Activated CD4-positive, alpha-beta T cell treated with anti-CD3 and anti-CD28 coated beads, Interleukin-2, amount 10 ng/mL, durations not matched to agents 24 days and 14 days (primary cell): Measurements from ENCODE around the gene USP2. TPM values are rescaled to one million over a fixed set of nuclear protein-coding genes. Genes with fewer than 3 reads are reported as not detected.

Experiments
- DNase-seq: peaks from one replicate; pipeline ENCODE4 v3.0.0; 2022
- H3K27ac Mint-ChIP-seq: one replicate; pipeline ENCODE4 v1.8.0; 2022; ENCODE audit warnings: mild to moderate bottlenecking, mixed read lengths
- H3K27me3 Mint-ChIP-seq: one replicate; pipeline ENCODE4 v1.8.0; 2022; ENCODE audit warnings: mixed read lengths
- H3K36me3 Mint-ChIP-seq: one replicate; pipeline ENCODE4 v1.8.0; 2022; ENCODE audit warnings: low read depth, mild to moderate bottlenecking, mixed read lengths
- H3K4me1 Mint-ChIP-seq: one replicate; pipeline ENCODE4 v1.8.0; 2021; ENCODE audit warnings: mixed read lengths
- H3K4me3 Mint-ChIP-seq: one replicate; pipeline ENCODE4 v1.8.0; 2022; ENCODE audit warnings: mild to moderate bottlenecking, moderate library complexity, mixed read lengths
- H3K9me3 Mint-ChIP-seq: one replicate; pipeline ENCODE4 v1.8.0; 2021; ENCODE audit warnings: mixed read lengths
- intact Hi-C: fragments of 100-400 bp; cut with micrococcal nuclease; formaldehyde crosslinking; loops from one replicate; pipeline ENCODE4 v1.15.1; 2023
- total RNA-seq: library from RNA; stranded (reverse); gene quantifications from 2 replicates; pipeline ENCODE4 v1.2.3, GENCODE V29; 2022

The USP2 gene
- total RNA-seq, 1 donor from 2014 or later = 0.35 TPM

DNA sequence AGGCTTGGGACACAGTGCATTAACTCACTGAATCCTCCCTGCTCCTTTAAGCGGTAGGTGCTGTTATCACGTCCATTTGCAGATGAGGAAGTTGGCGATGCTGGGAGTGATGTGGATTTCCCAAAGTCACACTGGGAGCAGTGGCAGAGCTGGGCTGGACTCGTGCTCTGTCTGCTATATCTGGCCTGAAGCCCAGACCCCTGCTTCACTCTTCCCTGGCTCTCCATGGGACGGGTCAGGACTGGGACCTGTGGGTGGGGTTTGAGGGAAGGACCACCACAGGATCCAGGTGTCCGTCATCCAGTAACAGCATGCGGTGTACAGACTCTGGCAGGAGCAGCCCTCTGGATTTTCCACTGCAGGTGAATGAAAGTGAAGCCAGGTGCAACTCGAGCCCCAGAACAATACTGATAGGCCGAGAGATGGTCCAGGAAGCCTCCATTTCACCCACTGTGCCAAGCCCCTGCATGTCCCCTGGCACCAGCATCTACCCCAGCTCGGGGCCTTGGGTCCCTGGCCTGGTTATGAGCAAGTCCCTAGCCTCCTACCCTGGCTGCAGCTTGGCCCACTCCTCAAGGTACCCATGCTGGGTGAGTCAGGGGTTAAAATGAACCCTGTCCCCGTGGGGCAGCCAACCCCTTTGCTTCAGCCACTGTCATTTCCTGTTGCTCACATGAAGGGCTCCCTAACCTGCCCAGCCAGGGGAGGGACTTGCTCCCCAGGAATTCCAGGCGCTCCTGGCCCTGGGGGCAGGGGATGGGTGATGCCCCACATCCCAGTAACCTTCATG is 4.2 kb downstream of the USP2 start:
- H3K36me3 Mint-ChIP-seq = no peaks in the 10 kb centered on the region
- intact Hi-C loops = no loop called here
- no peaks in the 10 kb centered on the region for H3K9me3 Mint-ChIP-seq
- H3K27me3 Mint-ChIP-seq = peaks cover 6% of the 10 kb centered on the region
- no peak overlapping the region for H3K4me3 Mint-ChIP-seq
- H3K27ac Mint-ChIP-seq = no peak overlapping the region
- H3K4me1 Mint-ChIP-seq = peaks cover 10% of the 10 kb centered on the region
- DNase-seq = no peak

DNA sequence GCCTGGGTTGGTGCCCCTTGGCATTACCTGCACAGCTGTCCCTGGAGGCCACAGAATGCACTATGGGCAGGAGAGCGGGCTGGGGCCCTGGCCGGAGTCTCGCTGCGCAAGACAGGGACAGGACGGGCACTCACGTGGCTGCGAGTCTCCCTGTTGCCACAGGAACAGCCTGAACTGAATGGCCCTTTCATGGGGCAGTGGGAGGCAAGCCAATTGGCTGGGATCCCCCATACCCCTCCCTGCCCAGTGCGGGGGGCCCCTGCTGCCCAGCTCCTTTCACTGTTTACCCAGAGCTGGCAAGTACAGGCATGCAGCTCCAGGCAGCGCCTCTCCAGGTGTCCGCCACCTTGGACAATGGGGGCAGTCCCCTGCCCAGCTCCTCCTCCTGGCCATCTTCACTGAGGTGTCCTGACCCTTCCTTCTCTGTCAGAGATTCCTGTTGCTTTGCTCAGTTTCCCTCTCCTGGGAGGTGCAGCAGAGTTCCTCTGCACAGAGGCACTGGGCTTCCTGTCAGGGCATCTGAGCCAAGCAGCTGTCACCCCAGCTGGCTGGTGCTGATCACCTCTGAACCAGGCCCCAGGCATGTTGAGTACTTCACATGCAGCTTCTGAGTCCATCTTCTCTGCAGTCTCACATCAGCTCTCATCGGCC is 5.2 kb downstream of the USP2 start:
- Mint-ChIP-seq H3K27me3 (peaks cover 6% of the 10 kb centered on the region), H3K9me3 (no peaks in the 10 kb centered on the region), H3K4me3 (no peak overlapping the region), H3K27ac (peak overlapping the region; percentile 36), H3K4me1 (peaks cover 5% of the 10 kb centered on the region), H3K36me3 (no peaks in the 10 kb centered on the region)
- intact Hi-C loops = no loop called here
- no peak for DNase-seq

DNA sequence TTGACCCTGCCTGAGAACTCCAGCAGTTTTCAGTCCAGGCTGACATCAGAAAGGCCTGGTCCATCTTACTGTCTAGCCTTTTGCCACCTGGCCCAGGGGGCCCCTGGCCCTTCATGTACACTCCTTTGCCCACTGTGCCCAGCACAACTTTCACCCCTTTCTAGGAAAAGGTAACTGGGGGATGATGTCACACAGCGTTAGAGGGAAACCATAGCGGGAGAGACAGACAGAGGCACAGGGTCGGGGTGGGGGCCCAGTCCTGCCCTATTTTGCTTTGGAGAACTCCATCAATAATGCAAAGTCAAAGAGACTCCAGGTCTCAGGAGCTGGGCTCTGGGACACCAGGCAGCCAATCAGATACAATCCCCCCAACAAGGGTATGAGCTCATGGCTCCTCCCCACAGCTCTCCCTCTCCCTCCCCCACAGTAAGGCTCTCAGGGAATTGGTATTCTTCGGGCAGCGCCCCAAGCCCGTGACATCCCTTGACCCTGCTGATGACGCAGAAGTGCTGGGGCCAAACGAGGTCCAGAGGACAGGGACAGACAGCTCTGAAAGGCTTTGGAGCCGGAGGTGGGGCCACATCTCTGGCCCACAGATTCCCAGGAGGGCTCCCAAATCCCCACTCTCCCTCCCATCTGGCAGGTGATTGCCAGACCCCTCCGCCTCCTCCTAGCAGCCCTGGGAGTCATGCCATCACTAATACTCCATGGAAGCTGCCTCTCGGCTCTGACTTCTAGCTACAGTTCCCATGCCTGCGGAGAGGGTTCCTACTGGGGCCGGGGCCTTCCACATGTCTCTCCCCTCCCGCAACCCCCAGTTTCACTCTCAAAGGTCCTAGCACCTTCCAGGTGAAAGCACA is 5.9 kb downstream of the USP2 start:
- Mint-ChIP-seq H3K27ac (no peak overlapping the region), H3K9me3 (no peaks in the 10 kb centered on the region), H3K4me3 (no peak overlapping the region), H3K27me3 (peaks cover 6% of the 10 kb centered on the region), H3K4me1 (no peaks in the 10 kb centered on the region), H3K36me3 (no peaks in the 10 kb centered on the region)
- no peak for DNase-seq
- intact Hi-C loops = no loop called here

DNA sequence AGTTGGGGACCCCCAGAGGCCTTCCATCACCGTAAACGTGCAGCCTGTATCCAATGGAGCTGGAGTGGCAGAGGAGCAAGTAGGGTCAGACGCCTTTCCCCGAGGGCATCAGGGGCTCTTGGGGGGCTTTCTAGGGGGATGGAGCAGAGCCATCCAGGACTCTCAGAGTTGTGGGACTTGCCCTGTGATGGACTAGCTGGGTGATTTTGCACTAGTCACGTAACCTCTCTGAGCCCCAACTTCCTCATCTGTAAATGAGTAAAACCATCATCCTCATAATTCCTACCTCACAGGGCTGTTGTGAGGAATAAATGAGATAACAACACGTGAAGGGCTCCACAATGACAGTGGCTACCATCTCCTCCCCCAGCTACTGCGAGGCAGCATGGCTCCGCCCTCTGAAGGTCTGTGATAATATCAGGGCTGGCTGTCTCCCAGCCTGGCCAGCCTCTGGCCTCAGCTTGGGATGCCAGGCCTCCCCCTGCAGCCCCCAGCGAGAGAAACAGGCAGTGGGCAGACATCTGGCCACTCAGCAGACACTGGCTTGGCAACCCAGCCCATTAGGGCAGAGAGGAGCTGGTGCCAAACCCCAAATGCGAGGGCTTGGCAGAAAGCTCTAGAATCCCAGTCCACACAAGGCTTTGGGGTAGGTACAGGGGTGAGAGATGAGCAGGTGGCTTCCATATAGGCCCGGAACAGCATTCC is 6.7 kb downstream of the USP2 start:
- H3K4me1 Mint-ChIP-seq = no peaks in the 10 kb centered on the region
- no peaks in the 10 kb centered on the region for H3K36me3 Mint-ChIP-seq
- no peak for DNase-seq
- peaks cover 7% of the 10 kb centered on the region for H3K27me3 Mint-ChIP-seq
- intact Hi-C loops = loop anchor here (1.0 kb wide), 1 partner anchor 18 kb away; no protein-coding TSS in a partner anchor
- H3K27ac Mint-ChIP-seq = no peak overlapping the region
- no peak overlapping the region for H3K4me3 Mint-ChIP-seq
- H3K9me3 Mint-ChIP-seq = no peaks in the 10 kb centered on the region

DNA sequence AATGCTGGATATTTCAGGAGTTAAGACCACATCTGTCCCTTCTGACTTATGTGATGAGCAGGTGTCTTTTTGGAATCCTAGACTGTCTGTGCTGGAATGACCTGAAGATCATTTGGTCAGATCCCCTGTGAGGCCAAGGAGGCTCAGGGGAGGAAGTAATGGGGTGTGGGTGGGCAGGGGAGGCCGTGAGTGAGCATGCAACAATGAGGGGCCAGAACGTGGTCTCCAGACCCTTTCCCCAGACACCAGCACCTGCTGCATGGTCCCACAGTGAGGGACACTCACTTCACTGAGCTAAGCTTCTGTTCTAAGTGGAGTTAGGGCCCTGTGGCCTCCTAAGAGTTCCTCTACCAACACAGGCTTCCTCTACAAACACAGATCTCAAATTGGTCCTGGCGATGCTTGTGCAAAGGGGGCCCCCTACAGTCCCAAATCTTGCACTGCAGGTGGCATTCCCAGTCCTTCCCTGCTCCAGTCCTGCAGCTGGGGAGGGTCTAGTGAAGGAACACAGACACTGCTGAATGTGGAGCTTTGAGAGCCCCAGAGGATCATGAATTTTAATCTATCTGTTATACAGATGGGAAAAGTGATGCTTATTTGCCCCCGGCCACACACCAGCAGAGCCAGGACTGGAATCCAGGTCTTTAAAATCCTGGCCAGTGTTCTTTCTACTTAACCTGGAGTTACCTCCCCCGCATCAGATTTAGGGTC is 7.4 kb downstream of the USP2 start:
- H3K9me3 Mint-ChIP-seq = no peaks in the 10 kb centered on the region
- intact Hi-C loops = loop anchor here (1.0 kb wide), 1 partner anchor 18 kb away; no protein-coding TSS in a partner anchor

DNA sequence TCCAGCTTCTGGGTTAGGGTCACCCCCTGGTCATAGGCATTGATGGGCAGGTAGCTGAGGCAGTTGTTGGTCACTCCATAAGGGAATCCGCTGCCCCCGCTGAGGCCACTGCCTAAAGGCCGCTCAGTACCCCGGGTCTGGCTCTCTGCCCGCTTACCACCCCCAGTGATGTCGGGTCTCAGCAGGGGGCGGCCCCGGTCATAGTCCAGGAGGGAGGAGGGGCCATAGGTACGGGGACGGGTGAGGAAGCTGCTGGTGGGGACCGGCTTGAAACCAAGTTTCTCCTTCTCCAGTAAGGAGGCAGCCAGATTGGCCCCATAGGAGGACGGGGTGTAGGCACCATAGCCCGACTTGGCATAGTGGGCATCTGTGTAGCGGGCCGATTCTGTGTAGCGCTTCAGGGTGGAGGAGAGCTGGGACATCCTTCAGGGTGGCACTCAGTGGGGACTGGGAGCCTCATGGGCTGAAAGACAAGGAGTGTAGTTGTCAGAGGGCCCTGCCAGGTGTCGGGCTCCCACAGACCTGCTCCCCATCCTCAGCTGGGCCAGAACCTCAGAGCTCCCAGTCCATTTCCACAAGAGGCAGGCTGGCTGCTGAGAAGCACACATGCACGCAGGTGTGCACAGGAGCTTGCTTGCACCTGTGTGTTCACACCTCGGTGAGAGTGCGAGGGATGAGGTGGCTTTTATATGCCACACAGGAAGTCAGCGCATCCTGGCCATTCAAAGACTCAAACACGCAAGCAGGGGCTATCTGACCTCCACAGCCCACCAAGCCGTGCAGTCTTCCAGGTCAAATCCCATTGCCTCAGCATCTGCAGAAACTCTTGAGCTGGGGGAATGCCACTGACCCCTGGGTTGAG is 8.2 kb downstream of the USP2 start:
- Mint-ChIP-seq H3K4me1 (no peaks in the 10 kb centered on the region), H3K27me3 (peaks cover 7% of the 10 kb centered on the region), H3K36me3 (no peaks in the 10 kb centered on the region), H3K27ac (no peak overlapping the region), H3K9me3 (no peaks in the 10 kb centered on the region), H3K4me3 (no peak overlapping the region)
- no peak for DNase-seq
- intact Hi-C loops = no loop called here

More for the DNA sequence above, 7.4 kb downstream of the USP2 start:
- Mint-ChIP-seq H3K27ac (no peak overlapping the region), H3K36me3 (no peaks in the 10 kb centered on the region), H3K4me1 (no peaks in the 10 kb centered on the region), H3K27me3 (peaks cover 8% of the 10 kb centered on the region), H3K4me3 (no peak overlapping the region)
- peak; percentile 83 for DNase-seq

DNA sequence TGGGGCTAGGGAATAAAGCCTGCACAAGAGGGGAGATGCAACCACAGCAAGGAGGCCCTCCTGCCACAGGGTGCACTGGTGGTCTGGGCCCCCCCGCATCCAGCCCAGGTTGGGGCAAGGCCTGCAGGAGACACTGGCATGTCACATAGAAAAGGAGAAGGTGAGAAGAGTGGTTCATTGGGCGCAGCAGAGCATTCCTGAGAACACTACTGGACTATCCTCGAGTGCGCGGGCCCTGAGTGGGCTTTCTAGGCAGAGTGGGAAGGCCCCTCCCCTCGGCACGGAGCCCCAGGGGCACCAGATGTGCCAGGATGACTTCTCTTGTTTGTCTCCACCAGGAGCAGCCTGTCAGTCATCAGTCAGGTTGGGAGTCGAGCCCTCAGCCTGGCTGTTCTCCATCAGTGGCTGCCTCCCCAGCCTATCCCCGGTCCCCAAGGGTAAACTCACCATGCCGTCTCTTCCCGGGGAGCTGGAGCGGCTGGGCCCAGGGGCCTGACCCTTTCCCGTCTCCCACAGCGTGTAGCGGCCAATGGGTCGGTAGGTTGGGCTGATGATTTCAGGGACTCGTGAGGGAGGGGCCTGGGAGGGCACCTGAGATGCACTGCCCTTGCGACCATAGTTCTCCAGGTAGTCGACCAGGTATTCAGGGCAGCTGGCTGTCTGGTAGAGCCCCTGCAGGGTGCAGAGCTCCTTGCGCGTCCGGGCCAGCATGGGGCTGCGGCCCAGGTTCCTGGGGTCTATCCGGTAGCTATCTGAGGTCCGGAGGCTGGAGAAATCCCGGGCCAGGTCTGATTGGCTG is 9.0 kb downstream of the USP2 start:
- Mint-ChIP-seq H3K4me1 (no peaks in the 10 kb centered on the region), H3K36me3 (no peaks in the 10 kb centered on the region), H3K27ac (no peak overlapping the region), H3K4me3 (no peak overlapping the region), H3K9me3 (no peaks in the 10 kb centered on the region), H3K27me3 (peaks cover 7% of the 10 kb centered on the region)
- DNase-seq = no peak
- intact Hi-C loops = no loop called here

DNA sequence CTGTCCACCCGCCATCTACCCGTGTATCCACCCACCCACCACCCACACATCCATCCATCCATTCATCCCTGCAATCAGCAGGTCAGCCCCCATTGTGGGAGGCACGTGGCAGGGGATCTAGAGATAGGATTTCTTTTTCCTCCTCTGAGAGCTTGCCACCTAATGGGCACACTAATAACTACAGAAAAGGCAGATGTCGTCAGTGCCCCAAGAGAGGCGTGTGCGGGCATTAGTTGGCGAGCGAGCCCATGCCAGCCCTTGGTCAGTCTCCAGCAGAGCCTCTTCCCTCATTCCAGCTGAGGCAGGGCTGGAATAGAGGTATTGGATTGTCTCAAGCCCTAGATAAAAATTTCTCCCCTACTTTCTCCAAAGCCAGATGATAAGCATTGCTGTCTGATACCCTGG is 9.7 kb downstream of the USP2 start:
- intact Hi-C loops = no loop called here
- no peaks in the 10 kb centered on the region for H3K9me3 Mint-ChIP-seq
- H3K4me1 Mint-ChIP-seq = no peaks in the 10 kb centered on the region
- DNase-seq = no peak
- no peak overlapping the region for H3K4me3 Mint-ChIP-seq
- H3K36me3 Mint-ChIP-seq = no peaks in the 10 kb centered on the region
- no peak overlapping the region for H3K27ac Mint-ChIP-seq
- peaks cover 8% of the 10 kb centered on the region for H3K27me3 Mint-ChIP-seq

DNA sequence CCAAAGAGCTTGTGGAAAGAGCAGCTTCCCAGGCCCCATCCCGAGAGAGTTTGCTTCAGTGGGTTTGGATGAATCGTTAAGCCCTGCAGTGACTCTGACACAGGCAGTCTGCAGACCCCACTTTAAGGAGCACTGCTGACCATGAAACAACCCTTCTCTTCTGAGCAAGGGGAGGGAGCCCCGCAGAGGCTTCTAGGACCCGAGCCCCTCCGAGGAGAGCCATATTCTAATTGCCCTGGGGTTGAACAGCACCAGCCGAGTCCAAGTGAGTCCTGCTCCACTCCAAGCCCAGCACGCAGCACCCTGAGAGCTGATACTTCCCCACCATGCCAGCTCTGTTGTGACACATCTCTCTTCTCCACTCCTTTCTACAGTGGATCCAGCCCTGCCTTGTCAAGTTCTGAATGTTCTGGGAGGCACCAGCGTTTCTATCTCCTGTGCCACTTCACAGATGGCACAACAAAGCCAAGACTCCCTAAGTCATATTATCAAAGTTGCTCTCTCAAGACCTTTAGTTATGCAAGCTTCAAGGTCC is 10.4 kb downstream of the USP2 start:
- H3K36me3 Mint-ChIP-seq = no peaks in the 10 kb centered on the region
- no peak overlapping the region for H3K27ac Mint-ChIP-seq
- peaks cover 12% of the 10 kb centered on the region for H3K27me3 Mint-ChIP-seq
- intact Hi-C loops = no loop called here
- no peak overlapping the region for H3K4me3 Mint-ChIP-seq
- DNase-seq = no peak
- H3K4me1 Mint-ChIP-seq = no peaks in the 10 kb centered on the region
- H3K9me3 Mint-ChIP-seq = no peaks in the 10 kb centered on the region

DNA sequence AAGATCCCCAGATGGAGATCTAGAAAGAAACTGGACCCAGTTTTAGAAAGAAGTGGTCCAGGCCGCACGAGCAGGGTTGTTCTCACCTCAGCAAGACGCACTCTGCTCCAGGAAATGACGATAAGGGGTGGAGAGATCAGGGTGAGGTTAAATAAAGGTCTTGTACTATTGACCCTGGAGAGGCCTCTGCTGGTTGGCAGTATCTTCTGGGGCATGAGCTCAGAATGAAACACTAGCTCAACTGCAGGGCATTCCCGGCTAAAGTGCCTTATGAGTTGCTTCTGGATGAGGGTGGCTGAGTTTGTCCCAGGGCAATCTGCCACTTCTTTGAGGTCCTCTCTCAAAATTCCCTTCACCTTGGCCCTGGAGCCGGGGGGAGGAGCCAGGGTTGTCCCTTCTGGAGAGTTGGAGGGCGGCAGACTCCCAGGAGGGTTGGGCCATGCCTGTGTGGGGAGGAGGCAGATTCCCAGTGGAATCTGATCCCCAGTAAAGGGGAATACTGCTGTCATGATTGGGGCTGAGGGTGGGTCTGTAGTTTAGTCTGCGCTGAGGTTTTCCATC is 10.9 kb downstream of the USP2 start:
- Mint-ChIP-seq H3K36me3 (no peaks in the 10 kb centered on the region), H3K9me3 (no peaks in the 10 kb centered on the region), H3K27me3 (peaks cover 13% of the 10 kb centered on the region), H3K27ac (no peak overlapping the region), H3K4me1 (no peaks in the 10 kb centered on the region), H3K4me3 (no peak overlapping the region)
- intact Hi-C loops = no loop called here
- DNase-seq = no peak

DNA sequence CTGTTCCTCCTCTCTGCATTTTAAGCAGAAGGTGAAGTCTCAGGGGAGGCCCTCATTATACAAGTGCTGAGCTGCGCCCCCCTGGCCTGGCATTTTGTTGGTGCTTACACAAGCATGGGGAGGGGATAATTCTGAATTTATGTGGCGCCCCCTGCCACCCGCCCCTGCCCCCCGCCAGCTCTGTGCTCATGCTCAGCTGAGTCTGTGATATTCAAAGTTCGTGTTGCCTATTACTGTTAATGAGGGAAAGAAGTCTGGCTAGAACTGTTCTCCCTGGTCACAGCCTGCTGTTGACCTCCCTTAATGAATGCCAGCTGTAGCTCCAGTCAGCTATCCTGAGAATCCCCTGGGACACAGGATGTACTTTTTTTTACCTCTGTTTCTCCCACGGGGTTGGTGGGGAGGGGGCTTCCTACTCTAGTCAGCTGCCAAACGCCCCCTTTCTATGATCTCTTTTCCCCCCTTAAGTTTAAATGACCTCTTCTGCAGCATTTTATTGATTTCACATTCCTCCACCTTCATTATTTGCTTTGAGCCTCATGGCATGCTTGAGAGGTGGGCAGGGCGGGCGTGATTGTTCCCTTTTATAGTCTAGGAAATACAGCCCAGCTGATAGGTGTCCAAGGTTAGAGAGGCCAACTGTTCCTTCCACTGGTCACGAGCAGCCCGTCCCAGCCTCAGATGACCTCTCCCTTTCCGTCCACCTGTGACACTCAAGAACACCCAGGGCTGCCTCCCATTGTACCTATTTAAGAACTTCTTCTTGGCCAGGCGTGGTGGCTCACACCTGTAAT is 12.2 kb downstream of the USP2 start:
- intact Hi-C loops = no loop called here
- Mint-ChIP-seq H3K27me3 (peaks cover 26% of the 10 kb centered on the region), H3K4me3 (no peak overlapping the region), H3K4me1 (peaks cover 4% of the 10 kb centered on the region), H3K36me3 (no peaks in the 10 kb centered on the region), H3K27ac (no peak overlapping the region), H3K9me3 (no peaks in the 10 kb centered on the region)
- DNase-seq = no peak
